ENCODE data around the gene PSD4.

GRCh38 chr2:113133704-113134598 is 39.8 kb upstream of the PSD4 start:
- TF ChIP-seq CTCF (IDR thresholded peaks at IDR 0.05), result no peak
- TF ChIP-seq POLR2A (IDR thresholded peaks at IDR 0.05), result no peak

Measured in esophagus squamous epithelium (tissue), 4 donors.